CD14-positive monocyte (primary cell): ENCODE measurements around the gene VPS26C. TPM values are rescaled to one million over a fixed set of nuclear protein-coding genes. Genes with fewer than 3 reads are reported as not detected.
A peak's percentile ranks its signal among the peaks of the same experiment; 100 is the strongest.

Experiments used
- DNase-seq, 3 donors: peaks; one replicate each; pipeline ENCODE4 v3.0.0-alpha.2; 2011 to 2022
- H2AFZ ChIP-seq: 2 replicates; pipeline ENCODE4 v1.6.0; 2012; ENCODE audit warnings: mild to moderate bottlenecking, low read depth, low read length, inconsistent platforms; ENCODE audit not compliant: insufficient read depth, poor library complexity, severe bottlenecking
- H3K27ac ChIP-seq, 2 donors: 1 replicate in 1 of 2; 2 replicates in 1 of 2; pipeline ENCODE4 v1.5.1; 2012 to 2013; ENCODE audit warnings: low read length in 2 of 2, control low read depth in 1 of 2, inconsistent platforms in 1 of 2, low read depth in 1 of 2, mild to moderate bottlenecking in 1 of 2
- H3K27me3 ChIP-seq, 2 donors: one replicate each; pipeline versions ENCODE4 v1.6.0 to v1.6.1; 2011 to 2013; ENCODE audit warnings: low read length in 2 of 2; ENCODE audit not compliant: control insufficient read depth in 2 of 2, insufficient read depth in 2 of 2
- H3K36me3 ChIP-seq, 2 donors: replicated peaks in 1 of 2; 1 replicate in 1 of 2; 2 replicates in 1 of 2; pipeline versions ENCODE4 v1.5.1 to v1.6.1; 2012 to 2013; ENCODE audit warnings: low read length in 2 of 2, control low read depth in 1 of 2, inconsistent platforms in 1 of 2, mild to moderate bottlenecking in 1 of 2; ENCODE audit not compliant: insufficient read depth in 2 of 2, control insufficient read depth in 1 of 2
- H3K4me1 ChIP-seq, 2 donors: 1 replicate in 1 of 2; 2 replicates in 1 of 2; pipeline versions ENCODE4 v1.5.1 to v1.6.1; 2012 to 2013; ENCODE audit warnings: low read length in 2 of 2, control low read depth in 1 of 2, inconsistent platforms in 1 of 2, mild to moderate bottlenecking in 1 of 2, moderate library complexity in 1 of 2; ENCODE audit not compliant: insufficient read depth in 2 of 2, control insufficient read depth in 1 of 2
- H3K4me2 ChIP-seq: replicated peaks from 2 replicates; pipeline ENCODE3; 2012; ENCODE audit warnings: low read length, moderate library complexity, mild to moderate bottlenecking; ENCODE audit not compliant: poor library complexity, severe bottlenecking; ENCODE audit errors: extremely low read depth
- H3K4me3 ChIP-seq, 3 experiments: fragments of 200-600 bp in 1 of 3; sonication (generic) in 1 of 3; replicated peaks in 1 of 3; 1 replicate in 2 of 3; 2 replicates in 1 of 3; pipeline ENCODE4 v1.5.1; 2011 to 2013; ENCODE audit warnings: low read length in 3 of 3, mild to moderate bottlenecking in 3 of 3, control low read depth in 2 of 3, low read depth in 2 of 3, inconsistent platforms in 1 of 3, moderate library complexity in 1 of 3
- H3K79me2 ChIP-seq: 2 replicates; pipeline ENCODE4 v1.6.0; 2012; ENCODE audit warnings: mild to moderate bottlenecking, control low read depth, inconsistent platforms, low read length, moderate library complexity; ENCODE audit not compliant: insufficient read depth
- H3K9ac ChIP-seq: 2 replicates; pipeline ENCODE4 v1.6.0; 2017; ENCODE audit warnings: low read length, mild to moderate bottlenecking; ENCODE audit not compliant: insufficient read depth, poor library complexity, severe bottlenecking
- H3K9me3 ChIP-seq, 2 donors: replicated peaks in 1 of 2; 1 replicate in 1 of 2; 2 replicates in 1 of 2; pipeline versions ENCODE4 v1.5.1 to v1.6.1; 2012 to 2013; ENCODE audit warnings: low read length in 2 of 2, control low read depth in 1 of 2; ENCODE audit not compliant: control insufficient read depth in 1 of 2, insufficient read depth in 1 of 2
- H4K20me1 ChIP-seq: 2 replicates; pipeline ENCODE4 v1.6.0; 2012; ENCODE audit warnings: mild to moderate bottlenecking, low read length, control low read depth, moderate library complexity; ENCODE audit not compliant: insufficient read depth
- H3K27ac Mint-ChIP-seq, 7 donors: one replicate each; pipeline ENCODE4 v1.8.0; 2020; ENCODE audit warnings: mild to moderate bottlenecking in 7 of 7, mixed read lengths in 7 of 7, moderate library complexity in 6 of 7, inconsistent platforms in 2 of 7
- H3K27me3 Mint-ChIP-seq, 3 donors: one replicate each; pipeline ENCODE4 v1.8.0; 2021 to 2022; ENCODE audit warnings: low read depth in 3 of 3, mild to moderate bottlenecking in 3 of 3, mixed read lengths in 3 of 3, moderate library complexity in 3 of 3, inconsistent platforms in 1 of 3
- H3K36me3 Mint-ChIP-seq, 2 donors: one replicate each; pipeline ENCODE4 v1.8.0; 2020; ENCODE audit warnings: mixed read lengths in 2 of 2, inconsistent platforms in 1 of 2, mild to moderate bottlenecking in 1 of 2
- H3K4me1 Mint-ChIP-seq: one replicate; pipeline ENCODE4 v1.8.0; 2020; ENCODE audit warnings: mild to moderate bottlenecking, mixed read lengths
- H3K4me3 Mint-ChIP-seq, 2 donors: one replicate each; pipeline ENCODE4 v1.8.0; 2020; ENCODE audit warnings: mild to moderate bottlenecking in 2 of 2, mixed read lengths in 2 of 2, moderate library complexity in 1 of 2
- H3K9me3 Mint-ChIP-seq, 7 donors: one replicate each; pipeline ENCODE4 v1.8.0; 2020 to 2022; ENCODE audit warnings: mixed read lengths in 7 of 7, mild to moderate bottlenecking in 6 of 7, moderate library complexity in 6 of 7, inconsistent platforms in 2 of 7
- CTCF ChIP-seq: fragments of 200-600 bp; IDR thresholded peaks from one replicate; pipeline ENCODE4 v1.8.0; 2022; ENCODE audit warnings: antibody characterized with exemption, mild to moderate bottlenecking
- WGBS: methylation state at CpG from one replicate; pipeline ENCODE4 v1.1.5; 2013; ENCODE audit warnings: missing lambda C conversion rate; ENCODE audit not compliant: insufficient coverage; 5-methylcytosine and 5-hydroxymethylcytosine counted together
- intact Hi-C, 2 donors: fragments of 100-400 bp; cut with micrococcal nuclease; formaldehyde crosslinking; loops; one replicate each; pipeline versions ENCODE4 v1.15.0 to v1.15.1; 2023
- polyA plus RNA-seq, 3 donors: library from polyadenylated mRNA; depleted of rRNA in 1 of 3; unstranded in 2 of 3; stranded (reverse) in 1 of 3; fragments of 300-500 nt in 2 of 3; fragments of >200 nt in 1 of 3; fragmentation: Illumina TruSeq in 2 of 3; gene quantifications; 1 replicate in 2 of 3; 2 replicates in 1 of 3; pipeline ENCODE4 v1.2.3, GENCODE V29; 2012 to 2021

VPS26C gene
- polyA plus RNA-seq, 3 donors = 45.4 to 75.4 (median 69.3) TPM

GRCh38 chr21:37240978-37241377 lies 26.2 kb downstream of the VPS26C start:
- Mint-ChIP-seq H3K27ac (no peak overlapping the region), H3K4me1 (peaks cover 16% of the 10 kb centered on the region)

GRCh38 chr21:37237764-37238163 lies 29.4 kb downstream of the VPS26C start:
- Histone ChIP-seq H2AFZ (no peak overlapping the region), H3K4me2 (no peak overlapping the region), H3K79me2 (peaks cover 32% of the 10 kb centered on the region), H3K27me3 (no peaks in the 10 kb centered on the region), H3K36me3 (peaks cover 57 to 84% of the 10 kb centered on the region in 2 donors), H3K9ac (no peak overlapping the region), H3K4me3 (no peak overlapping the region), H3K9me3 (no peaks in the 10 kb centered on the region), H3K4me1 (no peaks in the 10 kb centered on the region), H4K20me1 (peaks cover 53% of the 10 kb centered on the region), H3K27ac (no peak overlapping the region)
- Mint-ChIP-seq H3K27me3 (no peaks in the 10 kb centered on the region), H3K27ac (peak overlapping the region in 2 of 7 donors; percentile 16 to 27), H3K36me3 (peaks cover 64 to 82% of the 10 kb centered on the region in 2 donors), H3K9me3 (no peaks in the 10 kb centered on the region), H3K4me3 (no peak overlapping the region), H3K4me1 (no peaks in the 10 kb centered on the region)
- TF ChIP-seq CTCF = no peak
- no CpG with 5 or more reads among the region's 4 CpGs for WGBS
- intact Hi-C loops = no loop called here
- no peak for DNase-seq

More at GRCh38 chr21:37240978-37241377, 26.2 kb downstream of the VPS26C start:
- peaks cover 81% of the 10 kb centered on the region for H4K20me1 ChIP-seq
- no peak overlapping the region for H3K9ac ChIP-seq
- no peak overlapping the region for H3K4me2 ChIP-seq
- H3K36me3 ChIP-seq = peaks cover 40 to 59% of the 10 kb centered on the region in 2 donors
- no peak overlapping the region for H3K27ac ChIP-seq
- Mint-ChIP-seq H3K27me3 (no peaks in the 10 kb centered on the region), H3K9me3 (no peaks in the 10 kb centered on the region), H3K4me3 (no peak overlapping the region), H3K36me3 (peaks cover 53 to 74% of the 10 kb centered on the region in 2 donors)
- intact Hi-C loops = loop anchor here in 1 of 2 donors (10.0 kb wide), 1 partner anchor 214 kb away; no protein-coding TSS in a partner anchor
- no peak overlapping the region for H3K4me3 ChIP-seq
- H2AFZ ChIP-seq = no peak overlapping the region
- no peaks in the 10 kb centered on the region for H3K27me3 ChIP-seq
- no peaks in the 10 kb centered on the region for H3K4me1 ChIP-seq
- peaks cover 64% of the 10 kb centered on the region for H3K79me2 ChIP-seq
- TF ChIP-seq CTCF = no peak
- no peak for DNase-seq
- 91% methylated on average over 4 of the region's 8 CpGs for WGBS
- no peaks in the 10 kb centered on the region for H3K9me3 ChIP-seq
